Astrocyte (in vitro differentiated cells and primary cell): ENCODE data around the gene ADAMTS10.

Experiments
- EZH2 ChIP-seq: IDR thresholded peaks from 2 replicates; pipeline ENCODE4 v1.6.1; 2012; ENCODE audit warnings: mild to moderate bottlenecking, low read length, inconsistent platforms; ENCODE audit not compliant: insufficient read depth
- TF ChIP-seq, protein P1 (sequence below): IDR thresholded peaks from 2 replicates; pipeline ENCODE4 v1.5.1; 2011; ENCODE audit warnings: low read depth, mild to moderate bottlenecking, inconsistent platforms, low read length, moderate library complexity; ENCODE audit not compliant: insufficient read depth

DNA sequence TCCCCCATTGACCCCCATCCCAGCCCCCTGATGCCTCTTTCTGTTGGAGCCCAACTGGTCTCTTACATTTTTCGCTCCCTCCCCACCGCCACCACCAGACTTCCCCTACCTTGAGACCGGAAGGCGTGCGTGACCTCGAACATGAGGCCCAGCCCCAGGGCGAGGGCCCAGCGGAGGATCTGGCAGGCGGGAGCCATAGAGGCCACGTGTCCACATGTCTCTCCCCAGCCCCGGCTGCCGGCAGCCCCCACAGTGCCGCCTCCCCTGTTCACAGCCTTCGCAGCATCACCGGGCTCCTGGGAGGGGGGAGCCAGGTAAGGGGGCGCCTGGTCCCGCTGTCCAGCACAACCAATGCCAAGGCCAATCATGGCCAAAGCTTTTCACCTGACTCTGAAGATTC lies 5.0 kb downstream of the ADAMTS10 start:
- TF ChIP-seq, protein P1, sequence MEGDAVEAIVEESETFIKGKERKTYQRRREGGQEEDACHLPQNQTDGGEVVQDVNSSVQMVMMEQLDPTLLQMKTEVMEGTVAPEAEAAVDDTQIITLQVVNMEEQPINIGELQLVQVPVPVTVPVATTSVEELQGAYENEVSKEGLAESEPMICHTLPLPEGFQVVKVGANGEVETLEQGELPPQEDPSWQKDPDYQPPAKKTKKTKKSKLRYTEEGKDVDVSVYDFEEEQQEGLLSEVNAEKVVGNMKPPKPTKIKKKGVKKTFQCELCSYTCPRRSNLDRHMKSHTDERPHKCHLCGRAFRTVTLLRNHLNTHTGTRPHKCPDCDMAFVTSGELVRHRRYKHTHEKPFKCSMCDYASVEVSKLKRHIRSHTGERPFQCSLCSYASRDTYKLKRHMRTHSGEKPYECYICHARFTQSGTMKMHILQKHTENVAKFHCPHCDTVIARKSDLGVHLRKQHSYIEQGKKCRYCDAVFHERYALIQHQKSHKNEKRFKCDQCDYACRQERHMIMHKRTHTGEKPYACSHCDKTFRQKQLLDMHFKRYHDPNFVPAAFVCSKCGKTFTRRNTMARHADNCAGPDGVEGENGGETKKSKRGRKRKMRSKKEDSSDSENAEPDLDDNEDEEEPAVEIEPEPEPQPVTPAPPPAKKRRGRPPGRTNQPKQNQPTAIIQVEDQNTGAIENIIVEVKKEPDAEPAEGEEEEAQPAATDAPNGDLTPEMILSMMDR, result no peak
- no peak for TF ChIP-seq EZH2
